Vagina (tissue), 2 donors: ENCODE results near the gene FZD8.

Experiments
- CTCF ChIP-seq, 3 experiments: fragments of 450-650 bp in 2 of 3; fragments of 200-600 bp in 1 of 3; sonication (generic) in 1 of 3; IDR thresholded peaks; one replicate each; pipeline ENCODE4 v1.5.1; 2017 to 2019; ENCODE audit warnings: antibody characterized with exemption in 3 of 3, mild to moderate bottlenecking in 2 of 3, moderate library complexity in 2 of 3
- POLR2A ChIP-seq, 2 donors: fragments of 450-650 bp; IDR thresholded peaks; one replicate each; pipeline ENCODE4 v1.6.1; 2017; ENCODE audit warnings: antibody characterized with exemption in 2 of 2, mild to moderate bottlenecking in 2 of 2, moderate library complexity in 2 of 2

- no peak for TF ChIP-seq CTCF (IDR thresholded peaks at IDR 0.05)
- no peak for TF ChIP-seq POLR2A (IDR thresholded peaks at IDR 0.05)
Observed at GRCh38 chr10:35638101-35638500, 4.0 kb downstream of the FZD8 start.
